Measurements from ENCODE around the gene GANAB. TPM values are rescaled to one million over a fixed set of nuclear protein-coding genes. Genes with fewer than 3 reads are reported as not detected.
A peak's percentile ranks its signal among the peaks of the same experiment; 100 is the strongest.

Gene GANAB
- total and polyA plus RNA-seq, 8 donors, result 270 to 341 (median 312) TPM

DNA sequence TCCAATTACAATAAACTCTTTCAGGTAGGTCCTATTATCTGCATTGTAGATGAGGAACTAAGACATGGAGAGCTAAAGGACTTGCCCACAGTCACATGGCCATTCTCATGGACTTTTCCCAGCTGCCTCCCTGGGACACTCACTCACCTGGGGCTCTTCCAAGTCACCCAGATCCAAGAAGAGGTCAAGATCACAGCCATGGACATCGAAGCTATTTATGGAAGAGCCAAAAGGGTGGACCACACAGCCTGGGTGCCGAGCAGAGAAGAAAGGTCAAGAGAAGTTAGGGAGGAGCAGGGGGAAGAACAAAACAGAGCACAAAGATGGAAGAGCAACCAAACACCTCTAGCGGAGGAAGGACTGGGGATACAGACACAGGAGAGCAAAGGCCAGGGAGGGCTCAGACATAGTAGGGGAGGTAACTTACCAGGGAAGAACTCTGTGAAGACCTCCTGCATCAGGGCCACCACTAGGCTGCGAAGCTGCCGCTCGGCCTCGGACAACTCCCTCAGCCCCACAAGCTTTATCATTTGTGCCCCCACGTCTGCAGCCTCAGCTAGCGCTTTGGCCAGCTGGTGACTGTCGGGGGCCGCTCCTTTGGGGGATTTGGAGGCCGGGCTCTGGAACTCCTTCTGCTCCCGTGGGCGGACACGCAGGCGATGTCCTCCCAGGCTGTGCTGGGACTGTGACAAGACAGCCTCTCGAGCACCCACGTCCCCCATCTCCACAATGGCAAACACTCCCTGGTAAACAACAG lies 65.3 kb downstream of the GANAB start:
- intact Hi-C loops (cut with DNase I), result no loop called here
- Histone ChIP-seq H3K4me1 (peaks cover 0 to 14% of the 10 kb centered on the region in 2 donors), H3K27ac (no peak overlapping the region), H3K27me3 (no peaks in the 10 kb centered on the region), H3K36me3 (peaks cover 0 to 78% of the 10 kb centered on the region in 2 donors), H3K9me3 (no peaks in the 10 kb centered on the region), H3K4me3 (no peak overlapping the region)
- TF ChIP-seq, protein P1, sequence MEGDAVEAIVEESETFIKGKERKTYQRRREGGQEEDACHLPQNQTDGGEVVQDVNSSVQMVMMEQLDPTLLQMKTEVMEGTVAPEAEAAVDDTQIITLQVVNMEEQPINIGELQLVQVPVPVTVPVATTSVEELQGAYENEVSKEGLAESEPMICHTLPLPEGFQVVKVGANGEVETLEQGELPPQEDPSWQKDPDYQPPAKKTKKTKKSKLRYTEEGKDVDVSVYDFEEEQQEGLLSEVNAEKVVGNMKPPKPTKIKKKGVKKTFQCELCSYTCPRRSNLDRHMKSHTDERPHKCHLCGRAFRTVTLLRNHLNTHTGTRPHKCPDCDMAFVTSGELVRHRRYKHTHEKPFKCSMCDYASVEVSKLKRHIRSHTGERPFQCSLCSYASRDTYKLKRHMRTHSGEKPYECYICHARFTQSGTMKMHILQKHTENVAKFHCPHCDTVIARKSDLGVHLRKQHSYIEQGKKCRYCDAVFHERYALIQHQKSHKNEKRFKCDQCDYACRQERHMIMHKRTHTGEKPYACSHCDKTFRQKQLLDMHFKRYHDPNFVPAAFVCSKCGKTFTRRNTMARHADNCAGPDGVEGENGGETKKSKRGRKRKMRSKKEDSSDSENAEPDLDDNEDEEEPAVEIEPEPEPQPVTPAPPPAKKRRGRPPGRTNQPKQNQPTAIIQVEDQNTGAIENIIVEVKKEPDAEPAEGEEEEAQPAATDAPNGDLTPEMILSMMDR (IDR thresholded peaks at IDR 0.05), result no peak
- ATAC-seq, result no peak
- no peak for DNase-seq

DNA sequence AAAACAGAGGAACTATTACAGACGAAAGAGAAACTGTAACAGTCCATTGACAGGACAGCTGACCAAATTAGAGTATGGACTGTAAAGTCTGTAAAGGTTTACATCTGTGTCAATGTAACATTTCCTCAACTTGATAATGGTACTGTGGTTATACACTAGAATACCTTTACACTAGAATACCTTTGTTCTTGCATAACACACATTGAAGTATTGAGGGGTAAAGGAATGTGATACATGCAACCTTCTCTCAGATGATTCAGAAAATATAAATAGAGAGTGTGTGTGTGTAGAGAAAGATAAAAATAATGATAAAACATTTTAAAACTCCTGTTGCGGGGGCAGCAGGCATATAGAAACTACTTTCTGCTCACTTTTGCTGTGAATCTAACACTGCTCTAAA lies 67.2 kb downstream of the GANAB start:
- ATAC-seq, result no peak
- no peak overlapping the region for H3K27ac ChIP-seq

DNA sequence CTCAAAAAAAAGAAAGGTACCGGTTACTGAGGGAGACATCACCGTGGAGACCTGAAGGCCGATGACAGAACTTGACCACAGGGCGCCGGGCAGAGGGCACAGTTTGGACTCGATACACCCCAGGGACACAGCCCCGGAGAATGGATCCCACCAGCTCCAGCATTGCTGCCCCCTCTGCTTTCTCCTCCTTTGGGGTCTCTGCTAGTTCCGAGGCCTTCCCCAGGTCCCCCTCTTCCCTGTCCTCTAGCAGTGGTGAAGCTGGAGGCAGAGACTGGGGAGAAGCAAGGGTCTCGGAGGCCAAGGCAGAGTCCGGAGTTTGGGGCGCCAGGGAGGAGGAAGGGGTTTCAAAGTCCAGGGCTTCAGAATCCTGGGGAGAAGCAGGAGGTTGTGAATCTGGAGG lies 67.9 kb downstream of the GANAB start:
- H3K9me3 ChIP-seq, result no peaks in the 10 kb centered on the region
- DNase-seq, result no peak
- ATAC-seq, result no peak
- H3K4me1 ChIP-seq, result peaks cover 4 to 34% of the 10 kb centered on the region in 2 donors
- intact Hi-C loops (cut with DNase I), result no loop called here
- H3K27me3 ChIP-seq, result no peaks in the 10 kb centered on the region
- H3K27ac ChIP-seq, result peak overlapping the region in 1 of 2 donors; percentile 88
- peaks cover 0 to 62% of the 10 kb centered on the region in 2 donors for H3K36me3 ChIP-seq
- TF ChIP-seq, protein P1 (IDR thresholded peaks at IDR 0.05), result no peak
- no peak overlapping the region for H3K4me3 ChIP-seq

More for the DNA sequence above, 67.2 kb downstream of the GANAB start:
- TF ChIP-seq, protein P1 (IDR thresholded peaks at IDR 0.05), result no peak
- Histone ChIP-seq H3K27me3 (no peaks in the 10 kb centered on the region), H3K9me3 (no peaks in the 10 kb centered on the region), H3K4me3 (no peak overlapping the region), H3K36me3 (peaks cover 0 to 62% of the 10 kb centered on the region in 2 donors), H3K4me1 (peaks cover 4 to 32% of the 10 kb centered on the region in 2 donors)
- intact Hi-C loops (cut with DNase I), result no loop called here
- DNase-seq, result no peak

DNA sequence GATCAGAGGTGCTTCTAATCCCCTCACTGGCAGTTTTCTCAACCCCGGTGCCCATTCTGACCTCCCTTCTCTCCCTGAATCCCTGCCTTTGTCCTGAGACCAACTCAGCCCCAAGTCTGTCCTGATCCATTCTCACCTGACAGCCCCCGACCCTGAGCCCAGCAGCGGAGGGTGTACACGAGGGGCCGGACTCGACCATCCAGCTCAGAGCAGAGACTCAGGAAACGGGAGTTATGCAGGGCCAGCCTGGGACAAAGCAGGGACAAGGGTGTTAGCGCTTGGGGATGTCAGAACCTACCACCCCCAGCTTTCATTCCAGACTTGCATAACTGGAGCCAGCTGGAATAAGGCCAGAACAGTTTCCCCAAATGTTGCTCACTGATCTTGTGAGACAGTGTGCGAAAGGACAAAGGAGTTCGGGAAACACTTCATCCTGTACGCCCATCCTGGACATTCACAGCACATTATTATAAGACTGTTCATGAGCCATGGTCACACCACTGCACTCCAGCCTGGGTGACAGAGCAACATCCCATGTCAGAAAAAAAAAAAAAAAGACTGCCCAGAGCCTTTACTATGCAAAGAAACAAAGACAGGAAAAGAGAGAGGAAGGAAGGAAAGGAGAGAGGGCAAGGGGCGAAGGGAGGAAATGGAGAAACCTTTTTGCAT lies 69.2 kb downstream of the GANAB start:
- peak in 1 of 4 donors; percentile 48 for DNase-seq
- Histone ChIP-seq H3K9me3 (no peaks in the 10 kb centered on the region), H3K4me1 (peaks cover 11 to 43% of the 10 kb centered on the region in 2 donors), H3K4me3 (no peak overlapping the region), H3K27ac (peak overlapping the region; percentile 69 to 88), H3K27me3 (no peaks in the 10 kb centered on the region), H3K36me3 (peaks cover under 1 to 64% of the 10 kb centered on the region in 2 donors)
- TF ChIP-seq, protein P1 (IDR thresholded peaks at IDR 0.05), result no peak
- intact Hi-C loops (cut with DNase I), result no loop called here
- no peak for ATAC-seq

DNA sequence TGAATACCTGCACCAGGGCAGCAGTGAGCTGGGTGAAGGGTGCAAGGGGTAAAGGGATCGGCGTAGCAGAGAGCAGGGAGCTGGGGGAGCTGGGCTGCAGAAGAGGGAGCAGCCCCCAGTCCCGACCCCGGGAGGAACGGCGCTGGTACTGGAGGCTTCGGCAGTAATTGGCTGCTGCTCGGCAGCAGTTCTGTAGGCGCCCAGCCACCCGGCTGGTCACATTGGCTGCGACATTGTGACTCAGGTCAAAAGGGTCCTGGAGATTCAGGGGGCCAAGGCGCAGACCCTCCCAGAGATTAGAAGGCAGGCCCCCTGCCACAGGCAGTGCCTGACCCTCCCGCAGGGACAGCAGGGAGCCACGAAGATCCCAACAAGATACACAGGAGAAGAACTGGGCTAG lies 70.6 kb downstream of the GANAB start:
- TF ChIP-seq, protein P1 (IDR thresholded peaks at IDR 0.05), result no peak
- ATAC-seq (no peak), DNase-seq (no peak)
- peaks cover 18 to 56% of the 10 kb centered on the region in 2 donors for H3K4me1 ChIP-seq
- no peaks in the 10 kb centered on the region for H3K27me3 ChIP-seq
- peak overlapping the region in 1 of 2 donors; percentile 68 for H3K4me3 ChIP-seq
- no peaks in the 10 kb centered on the region for H3K9me3 ChIP-seq
- H3K36me3 ChIP-seq, result peaks cover 5 to 64% of the 10 kb centered on the region in 2 donors
- peak overlapping the region; percentile 88 to 95 for H3K27ac ChIP-seq
- intact Hi-C loops (cut with DNase I), result no loop called here

Data from left lung (tissue), 10 donors.